Smooth muscle cell (in vitro differentiated cells): ENCODE data around the gene FRMD4B. TPM values are rescaled to one million over a fixed set of nuclear protein-coding genes. Genes with fewer than 3 reads are reported as not detected.
"Not testable (repeated sequence)": the region's sequence is repeated elsewhere in the genome, so short reads cannot be mapped to it uniquely, and the experiment has no call there.

ENCODE experiments used
- DNase-seq: peaks from one replicate; lab custom pipeline; 2025; ENCODE audit not compliant: unreplicated experiment; lab: John Stamatoyannopoulos, UW
- H2AFZ ChIP-seq: fragments of 200-600 bp; sonication (generic); 2 replicates; pipeline ENCODE4 v1.6.0; 2016; ENCODE audit warnings: antibody characterized with exemption, low read depth, mild to moderate bottlenecking
- H3F3A ChIP-seq: fragments of 200-600 bp; sonication (generic); 2 replicates; pipeline ENCODE4 v1.6.0; 2017; ENCODE audit warnings: antibody characterized with exemption, low read depth
- H3K27ac ChIP-seq: fragments of 200-600 bp; sonication (generic); 2 replicates; pipeline ENCODE4 v1.5.1; 2016; ENCODE audit warnings: low read depth, mild to moderate bottlenecking
- H3K27me3 ChIP-seq: fragments of 200-600 bp; sonication (generic); 2 replicates; pipeline ENCODE4 v1.6.1; 2016; ENCODE audit warnings: low read depth, mild to moderate bottlenecking
- H3K36me3 ChIP-seq: fragments of 200-600 bp; sonication (generic); 2 replicates; pipeline ENCODE4 v1.5.1; 2016; ENCODE audit warnings: low read depth
- H3K4me1 ChIP-seq: fragments of 200-600 bp; sonication (generic); 2 replicates; pipeline ENCODE4 v1.5.1; 2016; ENCODE audit warnings: low read depth
- H3K4me2 ChIP-seq: fragments of 200-600 bp; sonication (generic); 2 replicates; pipeline ENCODE4 v1.6.0; 2016; ENCODE audit warnings: mild to moderate bottlenecking
- H3K4me3 ChIP-seq: fragments of 200-600 bp; sonication (generic); 2 replicates; pipeline ENCODE4 v1.5.1; 2016; ENCODE audit warnings: mild to moderate bottlenecking
- H3K79me2 ChIP-seq: fragments of 200-600 bp; sonication (generic); 2 replicates; pipeline ENCODE4 v1.6.0; 2016; ENCODE audit warnings: low read depth, mild to moderate bottlenecking
- H3K9ac ChIP-seq: fragments of 200-600 bp; sonication (generic); 2 replicates; pipeline ENCODE4 v1.6.0; 2016; ENCODE audit warnings: low read depth
- H3K9me3 ChIP-seq: fragments of 200-600 bp; sonication (generic); replicated peaks from 2 replicates; pipeline ENCODE4 v1.5.1; 2016; ENCODE audit warnings: low read depth
- H4K20me1 ChIP-seq: fragments of 200-600 bp; sonication (generic); 2 replicates; pipeline ENCODE4 v1.6.0; 2016; ENCODE audit warnings: low read depth
- WGBS: methylation state at CpG from one replicate; pipeline ENCODE4 v1.1.7; 2016; ENCODE audit warnings: low lambda C conversion rate; 5-methylcytosine and 5-hydroxymethylcytosine counted together
- polyA plus RNA-seq: library from polyadenylated mRNA; unstranded; fragments of >200 nt; fragmentation: Nextera tagmentation; extraction: Ambion mirVana; gene quantifications from 2 replicates; pipeline ENCODE4 v1.2.1, GENCODE V29; 2016
- total RNA-seq: library from RNA; depleted of rRNA; stranded (reverse); fragments of >200 nt; gene quantifications from 2 replicates; pipeline ENCODE4 v1.2.3, GENCODE V29; 2014
- TF ChIP-seq, protein P1 (sequence below): fragments of 200-600 bp; sonication (generic); IDR thresholded peaks from 2 replicates; pipeline ENCODE4 v1.5.1; 2017; ENCODE audit warnings: borderline replicate concordance, mild to moderate bottlenecking, antibody characterized with exemption; ENCODE audit not compliant: insufficient read depth, poor library complexity, severe bottlenecking

FRMD4B gene
- total and polyA plus RNA-seq, 2 experiments from 2014 or later = 3.7 to 24.3 TPM

DNA sequence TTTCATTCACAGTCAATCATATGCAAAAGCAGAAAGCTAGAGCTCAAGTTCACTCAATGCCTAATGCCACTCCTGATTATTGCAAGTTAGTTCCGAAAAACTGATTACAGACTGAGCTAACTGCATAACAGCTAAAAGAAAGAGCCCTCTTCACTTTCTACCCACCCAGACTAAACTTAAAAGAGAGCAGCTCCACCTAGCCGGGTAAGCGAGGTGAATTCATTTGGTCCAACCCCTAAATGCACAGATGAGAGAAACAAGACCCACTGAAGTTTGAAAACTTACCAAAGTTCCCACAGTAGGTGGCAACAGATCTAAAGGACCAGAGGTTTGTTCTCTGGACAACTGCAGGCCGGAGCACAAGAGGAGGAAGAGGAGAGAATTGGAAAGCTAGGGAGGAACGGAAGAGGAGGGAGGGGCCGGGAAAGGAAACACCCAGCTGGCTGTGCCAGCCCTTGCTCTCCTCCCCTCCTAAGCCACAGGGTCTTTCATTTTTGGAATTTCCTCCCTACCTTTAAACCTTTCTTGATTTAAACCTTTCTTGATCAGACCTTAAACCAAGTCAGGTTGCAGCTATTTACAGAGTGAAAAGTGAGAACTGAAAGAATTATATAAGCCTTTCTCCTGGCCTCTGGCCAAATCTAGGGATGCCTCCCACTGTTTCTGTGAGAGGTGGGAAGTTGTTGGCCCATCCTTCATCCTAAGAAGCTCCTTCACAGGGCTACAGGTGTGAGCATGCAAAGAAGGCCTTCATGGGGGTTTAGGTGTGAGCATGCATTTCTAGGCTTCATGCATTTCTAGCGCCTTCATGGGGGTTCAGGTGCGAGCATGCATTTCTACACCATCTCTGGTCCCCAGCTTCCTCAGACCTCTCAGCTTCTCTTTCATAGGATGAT lies 148.8 kb downstream of the FRMD4B start:
- H2AFZ ChIP-seq = peak overlapping the region; percentile 63
- no peaks in the 10 kb centered on the region for H3K9me3 ChIP-seq
- peaks cover 10% of the 10 kb centered on the region for H3K4me1 ChIP-seq
- no peak overlapping the region for H3K27ac ChIP-seq
- H3K27me3 ChIP-seq = no peaks in the 10 kb centered on the region
- H4K20me1 ChIP-seq = no peaks in the 10 kb centered on the region
- no peak for DNase-seq
- peaks cover 13% of the 10 kb centered on the region for H3F3A ChIP-seq
- WGBS = 74% methylated on average over 8 of the region's 8 CpGs
- no peaks in the 10 kb centered on the region for H3K36me3 ChIP-seq
- TF ChIP-seq, protein P1, sequence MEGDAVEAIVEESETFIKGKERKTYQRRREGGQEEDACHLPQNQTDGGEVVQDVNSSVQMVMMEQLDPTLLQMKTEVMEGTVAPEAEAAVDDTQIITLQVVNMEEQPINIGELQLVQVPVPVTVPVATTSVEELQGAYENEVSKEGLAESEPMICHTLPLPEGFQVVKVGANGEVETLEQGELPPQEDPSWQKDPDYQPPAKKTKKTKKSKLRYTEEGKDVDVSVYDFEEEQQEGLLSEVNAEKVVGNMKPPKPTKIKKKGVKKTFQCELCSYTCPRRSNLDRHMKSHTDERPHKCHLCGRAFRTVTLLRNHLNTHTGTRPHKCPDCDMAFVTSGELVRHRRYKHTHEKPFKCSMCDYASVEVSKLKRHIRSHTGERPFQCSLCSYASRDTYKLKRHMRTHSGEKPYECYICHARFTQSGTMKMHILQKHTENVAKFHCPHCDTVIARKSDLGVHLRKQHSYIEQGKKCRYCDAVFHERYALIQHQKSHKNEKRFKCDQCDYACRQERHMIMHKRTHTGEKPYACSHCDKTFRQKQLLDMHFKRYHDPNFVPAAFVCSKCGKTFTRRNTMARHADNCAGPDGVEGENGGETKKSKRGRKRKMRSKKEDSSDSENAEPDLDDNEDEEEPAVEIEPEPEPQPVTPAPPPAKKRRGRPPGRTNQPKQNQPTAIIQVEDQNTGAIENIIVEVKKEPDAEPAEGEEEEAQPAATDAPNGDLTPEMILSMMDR = no peak
- H3K4me2 ChIP-seq = no peak overlapping the region
- H3K79me2 ChIP-seq = no peaks in the 10 kb centered on the region
- H3K9ac ChIP-seq = no peak overlapping the region
- H3K4me3 ChIP-seq = no peak overlapping the region

GRCh38 chr3:69235882-69236281 lies 150.0 kb downstream of the FRMD4B start:
- no peak for DNase-seq
- Histone ChIP-seq H3K9ac (no peak overlapping the region), H3K4me3 (no peak overlapping the region), H3K79me2 (no peaks in the 10 kb centered on the region), H2AFZ (no peak overlapping the region), H3F3A (peaks cover 9% of the 10 kb centered on the region), H4K20me1 (no peaks in the 10 kb centered on the region), H3K4me2 (no peak overlapping the region), H3K27ac (no peak overlapping the region), H3K36me3 (no peaks in the 10 kb centered on the region), H3K9me3 (no peaks in the 10 kb centered on the region), H3K27me3 (no peaks in the 10 kb centered on the region), H3K4me1 (peaks cover 4% of the 10 kb centered on the region)
- WGBS = 92% methylated on average over 3 of the region's 3 CpGs
- TF ChIP-seq, protein P1 = no peak

- H3K27ac ChIP-seq, H3K9ac ChIP-seq, H3K9me3 ChIP-seq, H3K27me3 ChIP-seq, H2AFZ ChIP-seq, DNase-seq, H3K36me3 ChIP-seq, H3K4me1 ChIP-seq, H3F3A ChIP-seq, H3K79me2 ChIP-seq, H3K4me3 ChIP-seq, H4K20me1 ChIP-seq, H3K4me2 ChIP-seq: not testable (repeated sequence)
- WGBS = 92% methylated on average over 4 of the region's 4 CpGs
These were observed 150.7 kb downstream of the FRMD4B start for GRCh38 chr3:69235227-69235626.

GRCh38 chr3:69232482-69232881 lies 153.4 kb downstream of the FRMD4B start:
- Histone ChIP-seq H3K27me3 (no peaks in the 10 kb centered on the region), H3K9me3 (no peaks in the 10 kb centered on the region), H3K4me3 (no peak overlapping the region), H3K27ac (peak overlapping the region; percentile 36), H3K79me2 (no peaks in the 10 kb centered on the region), H3K4me1 (no peaks in the 10 kb centered on the region), H2AFZ (no peak overlapping the region), H3K9ac (no peak overlapping the region), H4K20me1 (no peaks in the 10 kb centered on the region), H3F3A (peaks cover 9% of the 10 kb centered on the region), H3K36me3 (no peaks in the 10 kb centered on the region), H3K4me2 (peak overlapping the region; percentile 74)
- no peak for DNase-seq
- TF ChIP-seq, protein P1 = no peak
- WGBS = 79% methylated on average over 2 of the region's 2 CpGs
